Neuronal stem cell (in vitro differentiated cells): Measurements from ENCODE around the gene ZFP1.

Source experiments
- DNase-seq: peaks from one replicate; pipeline ENCODE4 v3.0.0-alpha.2; 2013; ENCODE audit warnings: low spot score
- H2AFZ ChIP-seq: one replicate; pipeline ENCODE4 v1.6.1; 2013; ENCODE audit warnings: mild to moderate bottlenecking, low read length, inconsistent platforms
- H2AK5ac ChIP-seq: 2 replicates; pipeline ENCODE4 v1.6.1; 2013; ENCODE audit warnings: low read depth, mild to moderate bottlenecking, inconsistent platforms, low read length, moderate library complexity, mixed read lengths
- H2BK120ac ChIP-seq: 2 replicates; pipeline ENCODE4 v1.6.1; 2013; ENCODE audit warnings: low read depth, mild to moderate bottlenecking, inconsistent platforms, low read length, moderate library complexity, mixed read lengths
- H2BK12ac ChIP-seq: one replicate; pipeline ENCODE4 v1.6.1; 2013; ENCODE audit warnings: low read length, inconsistent platforms
- H2BK15ac ChIP-seq: 2 replicates; pipeline ENCODE4 v1.6.1; 2013; ENCODE audit warnings: mild to moderate bottlenecking, low read length, inconsistent platforms, mixed read lengths
- H2BK5ac ChIP-seq: one replicate; pipeline ENCODE4 v1.6.1; 2013; ENCODE audit warnings: inconsistent platforms, mild to moderate bottlenecking, low read length, moderate library complexity
- H3K14ac ChIP-seq: one replicate; pipeline ENCODE4 v1.6.1; 2013; ENCODE audit warnings: low read length, inconsistent platforms
- H3K18ac ChIP-seq: 2 replicates; pipeline ENCODE4 v1.6.1; 2013; ENCODE audit warnings: low read length, inconsistent platforms
- H3K23ac ChIP-seq: 2 replicates; pipeline ENCODE4 v1.6.1; 2013; ENCODE audit warnings: low read depth, mild to moderate bottlenecking, mixed read lengths, low read length, inconsistent platforms; ENCODE audit not compliant: poor library complexity
- H3K27ac ChIP-seq: replicated peaks from 3 replicates; pipeline ENCODE4 v1.5.1; 2013; ENCODE audit warnings: low read length, inconsistent platforms
- H3K27me3 ChIP-seq, 3 experiments: 2 replicates each; pipeline ENCODE4 v1.6.1; 2013; ENCODE audit warnings: low read length in 3 of 3, mild to moderate bottlenecking in 2 of 3, inconsistent platforms in 1 of 3, low read depth in 1 of 3, mixed read lengths in 1 of 3, moderate library complexity in 1 of 3; ENCODE audit not compliant: control insufficient read depth in 3 of 3, insufficient read depth in 3 of 3
- H3K36me3 ChIP-seq, 2 donors: replicated peaks in 1 of 2; 2 replicates each; pipeline ENCODE4 v1.6.1; 2013; ENCODE audit warnings: low read length in 2 of 2; ENCODE audit not compliant: control insufficient read depth in 2 of 2, insufficient read depth in 2 of 2
- H3K4ac ChIP-seq: 2 replicates; pipeline ENCODE4 v1.6.1; 2013; ENCODE audit warnings: inconsistent platforms, mild to moderate bottlenecking, low read length, moderate library complexity
- H3K4me1 ChIP-seq, 2 donors: 1 replicate in 1 of 2; 2 replicates in 1 of 2; pipeline ENCODE4 v1.6.1; 2013; ENCODE audit warnings: low read length in 2 of 2, low read depth in 1 of 2; ENCODE audit not compliant: control insufficient read depth in 2 of 2, insufficient read depth in 1 of 2
- H3K4me2 ChIP-seq: one replicate; pipeline ENCODE4 v1.6.1; 2013; ENCODE audit warnings: mild to moderate bottlenecking, low read length, inconsistent platforms; ENCODE audit not compliant: insufficient read depth, poor library complexity, severe bottlenecking
- H3K4me3 ChIP-seq, 2 donors: 2 replicates each; pipeline ENCODE4 v1.5.1; 2013; ENCODE audit warnings: low read length in 2 of 2, mild to moderate bottlenecking in 2 of 2, inconsistent platforms in 1 of 2, moderate library complexity in 1 of 2
- H3K79me1 ChIP-seq: one replicate; pipeline ENCODE4 v1.6.1; 2013; ENCODE audit warnings: low read depth, mild to moderate bottlenecking, inconsistent platforms, low read length, moderate library complexity
- H3K9ac ChIP-seq: one replicate; pipeline ENCODE4 v1.6.1; 2013; ENCODE audit warnings: mild to moderate bottlenecking, low read depth, low read length, inconsistent platforms; ENCODE audit not compliant: poor library complexity
- H3K9me3 ChIP-seq, 2 donors: replicated peaks in 1 of 2; 2 replicates each; pipeline versions ENCODE3 to v1.6.1; 2013; ENCODE audit warnings: low read length in 2 of 2, mild to moderate bottlenecking in 2 of 2, inconsistent platforms in 1 of 2, low read depth in 1 of 2, mixed read lengths in 1 of 2, moderate library complexity in 1 of 2; ENCODE audit not compliant: control insufficient read depth in 2 of 2, insufficient read depth in 1 of 2
- H4K8ac ChIP-seq: one replicate; pipeline ENCODE4 v1.6.1; 2013; ENCODE audit warnings: low read depth, mild to moderate bottlenecking, inconsistent platforms, low read length, moderate library complexity
- H4K91ac ChIP-seq: one replicate; pipeline ENCODE4 v1.6.1; 2013; ENCODE audit warnings: low read length, low read depth, mild to moderate bottlenecking, inconsistent platforms; ENCODE audit not compliant: poor library complexity
- WGBS, 2 donors: extraction: QIAGEN DNeasy Blood & Tissue Kit; methylation state at CpG; one replicate each; pipeline ENCODE4 v1.1.7; 2013; ENCODE audit warnings: missing lambda C conversion rate in 2 of 2, mixed read lengths in 1 of 2; ENCODE audit not compliant: insufficient read length in 2 of 2, insufficient replicate concordance in 1 of 2; ENCODE audit errors: extremely low coverage in 2 of 2; 5-methylcytosine and 5-hydroxymethylcytosine counted together

The ZFP1 gene

GRCh38 chr16:75219088-75219487 lies 70.8 kb downstream of the ZFP1 start:
- no peak overlapping the region for H2AK5ac ChIP-seq
- no peak overlapping the region for H2BK5ac ChIP-seq
- no peaks in the 10 kb centered on the region for H3K27me3 ChIP-seq
- H3K4ac ChIP-seq = no peak overlapping the region
- H3K27ac ChIP-seq = no peak overlapping the region
- H3K4me2 ChIP-seq = no peak overlapping the region
- no peak overlapping the region for H3K18ac ChIP-seq
- H3K9ac ChIP-seq = no peak overlapping the region
- no peak overlapping the region for H4K8ac ChIP-seq
- no peak overlapping the region for H2BK12ac ChIP-seq
- no peak overlapping the region for H2BK15ac ChIP-seq
- H3K79me1 ChIP-seq = no peaks in the 10 kb centered on the region
- WGBS, 2 donors = no CpG with 5 or more reads among the region's 4 CpGs
- no peak overlapping the region for H4K91ac ChIP-seq
- no peaks in the 10 kb centered on the region for H3K36me3 ChIP-seq
- DNase-seq = no peak
- peak overlapping the region; percentile 45 for H2AFZ ChIP-seq
- no peak overlapping the region for H2BK120ac ChIP-seq
- no peak overlapping the region for H3K14ac ChIP-seq
- peaks cover 0 to 1% of the 10 kb centered on the region in 2 donors for H3K4me1 ChIP-seq
- no peak overlapping the region for H3K23ac ChIP-seq
- no peak overlapping the region for H3K4me3 ChIP-seq
- H3K9me3 ChIP-seq = no peaks in the 10 kb centered on the region

GRCh38 chr16:75219838-75220237 lies 71.5 kb downstream of the ZFP1 start:
- no peak overlapping the region for H2AK5ac ChIP-seq
- H3K23ac ChIP-seq = no peak overlapping the region
- H2AFZ ChIP-seq = no peak overlapping the region
- H2BK12ac ChIP-seq = no peak overlapping the region
- H3K27me3 ChIP-seq = no peaks in the 10 kb centered on the region
- H3K4me1 ChIP-seq = peaks cover 0 to 1% of the 10 kb centered on the region in 2 donors
- no peak overlapping the region for H4K8ac ChIP-seq
- H3K79me1 ChIP-seq = no peaks in the 10 kb centered on the region
- H3K4me3 ChIP-seq = no peak overlapping the region
- no peak overlapping the region for H2BK5ac ChIP-seq
- H3K36me3 ChIP-seq = no peaks in the 10 kb centered on the region
- no peak overlapping the region for H3K4me2 ChIP-seq
- H4K91ac ChIP-seq = no peak overlapping the region
- H2BK120ac ChIP-seq = no peak overlapping the region
- H3K14ac ChIP-seq = no peak overlapping the region
- H2BK15ac ChIP-seq = no peak overlapping the region
- no peak overlapping the region for H3K27ac ChIP-seq
- no peak overlapping the region for H3K9ac ChIP-seq
- H3K9me3 ChIP-seq = no peaks in the 10 kb centered on the region
- WGBS, 2 donors = no CpG with 5 or more reads among the region's 5 CpGs
- no peak overlapping the region for H3K4ac ChIP-seq
- no peak for DNase-seq
- H3K18ac ChIP-seq = no peak overlapping the region
